ENCODE measurements around the gene NTRK3.
"Not testable (repeated sequence)": the region's sequence is repeated elsewhere in the genome, so short reads cannot be mapped to it uniquely, and the experiment has no call there.

NTRK3 gene

GRCh38 chr15:87841426-87841998, 415.0 kb downstream of the NTRK3 start:
- DNase-seq (ENCODE audit: low read depth): no peak
- H3K4me3 ChIP-seq (ENCODE audit: low read depth, low read length): no peak overlapping the region
- TF ChIP-seq, protein P1, sequence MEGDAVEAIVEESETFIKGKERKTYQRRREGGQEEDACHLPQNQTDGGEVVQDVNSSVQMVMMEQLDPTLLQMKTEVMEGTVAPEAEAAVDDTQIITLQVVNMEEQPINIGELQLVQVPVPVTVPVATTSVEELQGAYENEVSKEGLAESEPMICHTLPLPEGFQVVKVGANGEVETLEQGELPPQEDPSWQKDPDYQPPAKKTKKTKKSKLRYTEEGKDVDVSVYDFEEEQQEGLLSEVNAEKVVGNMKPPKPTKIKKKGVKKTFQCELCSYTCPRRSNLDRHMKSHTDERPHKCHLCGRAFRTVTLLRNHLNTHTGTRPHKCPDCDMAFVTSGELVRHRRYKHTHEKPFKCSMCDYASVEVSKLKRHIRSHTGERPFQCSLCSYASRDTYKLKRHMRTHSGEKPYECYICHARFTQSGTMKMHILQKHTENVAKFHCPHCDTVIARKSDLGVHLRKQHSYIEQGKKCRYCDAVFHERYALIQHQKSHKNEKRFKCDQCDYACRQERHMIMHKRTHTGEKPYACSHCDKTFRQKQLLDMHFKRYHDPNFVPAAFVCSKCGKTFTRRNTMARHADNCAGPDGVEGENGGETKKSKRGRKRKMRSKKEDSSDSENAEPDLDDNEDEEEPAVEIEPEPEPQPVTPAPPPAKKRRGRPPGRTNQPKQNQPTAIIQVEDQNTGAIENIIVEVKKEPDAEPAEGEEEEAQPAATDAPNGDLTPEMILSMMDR (IDR thresholded peaks at IDR 0.05; ENCODE audit: low read depth, low read length, missing control alignments): no peak
- in situ Hi-C loops (cut with HindIII; ENCODE audit: low sequenced_read_pairs): no loop called here

GRCh38 chr15:87835830-87836229, 420.7 kb downstream of the NTRK3 start:
- DNase-seq (ENCODE audit: low read depth); in situ Hi-C loops (cut with HindIII; ENCODE audit: low sequenced_read_pairs); H3K4me3 ChIP-seq (ENCODE audit: low read depth, low read length): not testable (repeated sequence)

- DNase-seq (ENCODE audit: low read depth); H3K4me3 ChIP-seq (ENCODE audit: low read depth, low read length); in situ Hi-C loops (cut with HindIII; ENCODE audit: low sequenced_read_pairs): not testable (repeated sequence)
These were observed 423.2 kb downstream of the NTRK3 start for GRCh38 chr15:87833333-87833732.

GRCh38 chr15:87829332-87830050, 427.0 kb downstream of the NTRK3 start:
- in situ Hi-C loops (cut with HindIII; ENCODE audit: low sequenced_read_pairs): no loop called here
- no peak overlapping the region for H3K4me3 ChIP-seq (ENCODE audit: low read depth, low read length)
- TF ChIP-seq, protein P1 (IDR thresholded peaks at IDR 0.05; ENCODE audit: low read depth, low read length, missing control alignments): no peak
- no peak for DNase-seq (ENCODE audit: low read depth)

GRCh38 chr15:87828608-87829007, 427.9 kb downstream of the NTRK3 start:
- no peak overlapping the region for H3K4me3 ChIP-seq (ENCODE audit: low read depth, low read length)
- in situ Hi-C loops (cut with HindIII; ENCODE audit: low sequenced_read_pairs): no loop called here
- DNase-seq (ENCODE audit: low read depth): no peak
- TF ChIP-seq, protein P1 (IDR thresholded peaks at IDR 0.05; ENCODE audit: low read depth, low read length, missing control alignments): no peak

GRCh38 chr15:87827131-87827530, 429.4 kb downstream of the NTRK3 start:
- TF ChIP-seq, protein P1 (IDR thresholded peaks at IDR 0.05; ENCODE audit: low read depth, low read length, missing control alignments): no peak
- no peak for DNase-seq (ENCODE audit: low read depth)
- H3K4me3 ChIP-seq (ENCODE audit: low read depth, low read length): no peak overlapping the region
- in situ Hi-C loops (cut with HindIII; ENCODE audit: low sequenced_read_pairs): no loop called here

DNA sequence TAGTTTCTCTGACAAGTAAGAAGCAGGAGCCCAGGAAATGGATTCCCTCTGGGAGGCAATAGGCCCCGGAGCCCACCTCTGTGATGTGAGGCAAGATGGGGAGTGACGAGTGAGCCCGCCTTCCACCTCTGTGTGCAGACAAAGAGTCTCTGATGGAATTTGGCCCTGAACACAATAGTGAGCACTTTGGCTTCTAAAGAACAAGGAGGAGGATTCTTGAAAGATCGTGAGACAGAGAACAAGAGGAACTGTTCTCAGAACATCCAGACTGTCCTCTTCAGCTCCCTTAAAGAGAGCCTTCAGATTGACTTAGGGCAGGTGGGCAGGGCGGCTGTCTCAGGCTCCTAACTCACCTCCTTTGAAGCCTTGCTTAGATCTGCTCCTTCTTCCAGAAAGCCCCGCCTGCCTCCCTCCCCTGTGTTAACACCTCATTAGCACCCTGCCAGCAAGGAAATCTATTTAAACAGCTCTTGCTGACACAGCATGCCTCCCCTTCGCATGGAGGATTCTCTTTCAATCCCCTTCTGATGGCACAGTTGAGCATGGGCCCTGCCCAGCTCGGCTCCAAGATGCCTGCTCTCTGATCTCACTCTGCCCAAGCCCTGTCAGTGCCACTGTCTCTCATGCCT, 430.3 kb downstream of the NTRK3 start:
- in situ Hi-C loops (cut with HindIII; ENCODE audit: low sequenced_read_pairs): no loop called here

More for the DNA sequence above, 430.3 kb downstream of the NTRK3 start:
- H3K4me3 ChIP-seq (ENCODE audit: low read depth, low read length): no peak overlapping the region
- TF ChIP-seq, protein P1 (IDR thresholded peaks at IDR 0.05; ENCODE audit: low read depth, low read length, missing control alignments): no peak
- DNase-seq (ENCODE audit: low read depth): no peak
